ENCODE results near the gene HMGB2. TPM values are rescaled to one million over a fixed set of nuclear protein-coding genes. Genes with fewer than 3 reads are reported as not detected.

Gene HMGB2
- total RNA-seq, 1 donor from 2014 or later: 22.0 TPM

- DNase-seq (ENCODE audit: low spot score in 2 of 2): no peak
These were observed 42.3 kb downstream of the HMGB2 start for GRCh38 chr4:173291899-173292298.

GRCh38 chr4:173289353-173289727 lies 44.8 kb downstream of the HMGB2 start:
- DNase-seq (ENCODE audit: low spot score in 2 of 2) (no peak), FAIRE-seq (no peak)

More at GRCh38 chr4:173291899-173292298, 42.3 kb downstream of the HMGB2 start:
- FAIRE-seq: no peak

GRCh38 chr4:173288698-173289352 lies 45.3 kb downstream of the HMGB2 start:
- FAIRE-seq (no peak), DNase-seq (ENCODE audit: low spot score in 2 of 2) (no peak)

- FAIRE-seq: no peak
These were observed 45.9 kb downstream of the HMGB2 start for GRCh38 chr4:173288296-173288695.

DNA sequence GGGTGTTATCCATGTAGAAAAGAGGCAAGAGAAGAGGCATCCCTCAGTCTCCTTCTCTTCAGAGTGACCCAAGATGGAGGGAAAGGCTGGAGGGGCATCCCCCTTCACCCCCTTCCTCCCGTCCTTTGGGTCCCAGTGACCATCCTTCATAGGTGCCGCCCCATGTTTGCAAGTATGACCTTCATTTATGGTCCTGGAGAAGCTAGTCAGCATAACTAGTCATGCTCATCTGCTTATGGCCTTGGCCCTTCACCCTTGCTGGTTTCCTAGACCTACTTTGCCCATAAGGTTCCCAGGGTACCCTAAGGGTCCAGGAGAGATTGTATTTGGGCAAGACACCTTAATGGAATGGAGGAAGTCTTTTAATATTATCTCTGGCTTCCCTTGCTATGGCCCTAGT lies 46.7 kb downstream of the HMGB2 start:
- DNase-seq (ENCODE audit: low spot score in 2 of 2) (no peak), FAIRE-seq (no peak)

More at GRCh38 chr4:173288296-173288695, 45.9 kb downstream of the HMGB2 start:
- peak in 1 of 2 donors; percentile 18 for DNase-seq (ENCODE audit: low spot score in 2 of 2)

DNA sequence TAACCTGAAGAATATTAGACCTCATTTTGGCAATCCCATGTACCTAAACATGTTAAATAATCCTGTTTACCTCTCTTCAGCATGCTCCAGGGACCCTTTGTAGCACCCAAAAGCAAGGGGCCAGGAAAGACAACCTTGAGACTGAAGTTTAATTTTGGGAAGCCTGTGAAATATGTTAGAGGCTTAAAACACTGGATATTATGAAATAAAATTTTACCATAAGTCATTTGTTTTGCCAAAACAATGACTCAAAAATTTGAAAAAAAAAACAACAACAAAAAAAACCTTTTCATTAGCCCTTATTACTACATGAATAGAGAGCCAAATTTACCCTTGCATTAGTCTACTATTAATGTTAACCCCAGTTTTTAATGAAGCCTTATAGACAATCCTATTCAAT lies 49.7 kb downstream of the HMGB2 start:
- DNase-seq (ENCODE audit: low spot score in 2 of 2) (no peak), FAIRE-seq (no peak)

- FAIRE-seq (no peak), DNase-seq (ENCODE audit: low spot score in 2 of 2) (no peak)
These were observed 51.5 kb downstream of the HMGB2 start for GRCh38 chr4:173282626-173283025.

DNA sequence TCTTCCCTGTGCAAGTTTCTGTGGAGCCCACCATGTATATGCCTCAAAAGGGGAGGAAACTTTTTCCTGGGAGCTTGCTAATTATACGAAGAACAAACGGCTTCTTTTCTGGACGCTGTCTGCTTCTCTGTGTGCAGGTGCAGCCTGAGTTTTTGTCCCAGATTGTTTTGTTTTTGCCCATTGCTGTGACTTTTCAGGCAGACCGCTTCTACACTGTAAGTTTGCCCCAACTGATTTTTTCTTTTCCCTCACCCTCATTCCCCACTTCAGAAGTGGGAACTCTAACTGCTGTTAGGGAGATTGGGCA lies 51.9 kb downstream of the HMGB2 start:
- DNase-seq (ENCODE audit: low spot score in 2 of 2): no peak
- FAIRE-seq: no peak

DNA sequence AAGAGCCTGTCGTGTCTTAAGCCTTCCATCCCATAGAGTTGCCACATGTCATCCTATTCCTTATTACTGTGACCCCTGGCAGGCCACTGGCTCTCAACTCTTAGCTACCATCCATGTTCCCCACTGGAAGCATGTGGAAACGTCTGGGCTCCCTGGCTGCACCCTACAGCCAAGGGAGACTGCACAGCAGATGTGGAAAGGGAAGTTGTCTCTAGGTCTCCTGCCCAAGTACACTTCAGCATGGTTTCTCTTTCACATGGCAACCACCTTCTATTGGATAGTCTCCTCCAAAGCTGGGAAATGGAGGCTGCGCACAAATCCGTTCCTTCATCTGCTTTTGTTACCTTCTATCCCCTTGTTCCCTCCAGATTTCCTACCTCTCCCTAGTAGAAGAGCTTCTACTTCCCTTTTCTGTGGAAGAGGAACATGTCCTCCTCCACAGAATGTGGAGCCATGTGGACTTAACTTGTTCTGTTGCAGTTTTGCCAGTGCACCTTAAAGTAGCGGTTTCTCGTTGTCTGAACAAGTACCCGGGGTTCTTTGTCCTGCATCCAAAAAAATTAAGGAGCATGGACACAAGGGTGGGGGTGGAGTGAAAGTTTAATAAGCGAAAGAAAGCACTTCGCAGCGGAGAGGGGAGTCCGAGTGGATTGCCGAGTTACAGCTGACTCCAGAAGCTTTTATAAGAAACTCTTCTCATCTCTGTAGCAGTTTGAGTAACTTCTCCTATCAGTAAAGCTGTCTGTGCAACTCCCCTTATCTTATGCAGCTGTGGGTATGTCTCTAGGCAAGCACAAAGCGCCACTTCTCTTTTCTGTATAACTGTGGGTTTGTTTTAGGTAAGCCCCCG lies 52.5 kb downstream of the HMGB2 start:
- no peak for DNase-seq (ENCODE audit: low spot score in 2 of 2)
- no peak for FAIRE-seq

Other genes with a start within 250 kb of the HMGB2 start
- 13.5 TPM for gene GALNT7, start 165.5 kb downstream of the HMGB2 start, total RNA-seq
- 20.4 TPM for gene SAP30, start 36.6 kb upstream of the HMGB2 start, total RNA-seq
- 2.4 TPM for gene SCRG1, start 64.8 kb upstream of the HMGB2 start, total RNA-seq
- not detected for gene HAND2, start 195.9 kb upstream of the HMGB2 start, total RNA-seq